ENCODE results near the gene REST. TPM values are rescaled to one million over a fixed set of nuclear protein-coding genes. Genes with fewer than 3 reads are reported as not detected.

The REST gene
- total and polyA plus RNA-seq, 2 of the 8 experiments (the other 6 are each of a cell fraction or from before 2014, with no cell fraction given): 10.2 to 66.3 TPM

GRCh38 chr4:56978750-56979303 lies 71.1 kb downstream of the REST start, which contains the start of gene POLR2B:
TSS of gene POLR2B (plus strand) at chr4:56978896. CDS start at chr4:56978986, 90 bp downstream.
- peak within 1 kb of the TSS; percentile 51 for H3K56ac ChIP-seq (replicated peaks; ENCODE audit: insufficient read length, low read depth, low read length)
- H2BK5ac ChIP-seq (ENCODE audit: low read depth, low read length): peak within 1 kb of the TSS; percentile 96
- peak within 1 kb of the TSS; percentile 80 for H4K5ac ChIP-seq (ENCODE audit: insufficient read length, low read depth, low read length)
- H3K79me1 ChIP-seq (ENCODE audit: low read depth, low read length): peaks cover 7% of the 10 kb centered on the region
- H3K27me3 ChIP-seq (replicated peaks in 1 of 4; ENCODE audit: control insufficient read depth in 3 of 4, extremely low read depth in 1 of 4, insufficient read depth in 3 of 4, low read length in 3 of 4): no peaks in the 10 kb centered on the region; a peak in 1 of 7 replicates
- peak within 1 kb of the TSS; percentile 79 for H4K91ac ChIP-seq (replicated peaks; ENCODE audit: insufficient read length, low read length)
- peaks cover 0 to 2% (median 0%) of the 10 kb centered on the region in 4 experiments; a peak in 3 of 8 replicates for H3K36me3 ChIP-seq (ENCODE audit: control insufficient read depth in 2 of 4, insufficient read depth in 4 of 4, low read length in 3 of 4)
- H3K4me3 ChIP-seq (ENCODE audit: extremely low read depth in 1 of 4, insufficient read depth in 2 of 4, low read depth in 3 of 4, low read length in 4 of 4): peak within 1 kb of the TSS; percentile 85 to 92 (median 90)
- peak within 1 kb of the TSS; percentile 38; the same call in 1 of the 2 replicates for H2AFZ ChIP-seq (ENCODE audit: low read length)
- peaks cover 0 to 4% (median 0%) of the 10 kb centered on the region in 4 experiments; a peak in 3 of 7 replicates for H3K4me1 ChIP-seq (replicated peaks in 1 of 4; ENCODE audit: control insufficient read depth in 3 of 4, insufficient read depth in 4 of 4, low read length in 3 of 4)
- H3K14ac ChIP-seq (ENCODE audit: insufficient read length): peak within 1 kb of the TSS; percentile 92
- H4K20me1 ChIP-seq (replicated peaks in 1 of 2; ENCODE audit: control insufficient read depth in 1 of 2, insufficient read depth in 2 of 2, low read length in 2 of 2): peaks cover 7 to 14% of the 10 kb centered on the region in 2 experiments
- H2BK120ac ChIP-seq (replicated peaks; ENCODE audit: low read depth, low read length): no peak within 1 kb of the TSS
- peak within 1 kb of the TSS; percentile 94; the same call in 1 of the 2 replicates for H4K8ac ChIP-seq (ENCODE audit: extremely low read depth, insufficient read depth, low read length)
- peaks cover 18% of the 10 kb centered on the region for H3K23me2 ChIP-seq (ENCODE audit: low read depth, low read length)
- FAIRE-seq (peak; percentile 13), DNase-seq (ENCODE audit: low read depth in 1 of 2, low spot score in 2 of 2) (peak; percentile 89 to 93)
- no peak within 1 kb of the TSS for H2BK20ac ChIP-seq (ENCODE audit: low read length)
- H3K4ac ChIP-seq (replicated peaks; ENCODE audit: insufficient read length, low read depth, low read length): no peak within 1 kb of the TSS
- H3K79me2 ChIP-seq (ENCODE audit: control insufficient read depth in 1 of 2, insufficient read depth in 2 of 2, low read length in 2 of 2): peaks cover 47 to 78% of the 10 kb centered on the region in 2 experiments
- H3K18ac ChIP-seq (ENCODE audit: extremely low read depth, low read length): peak within 1 kb of the TSS; percentile 87
- peak within 1 kb of the TSS; percentile 42 for H3K27ac ChIP-seq (ENCODE audit: low read depth, low read length)
- no peak within 1 kb of the TSS for H3K23ac ChIP-seq (ENCODE audit: insufficient read length)
- peak within 1 kb of the TSS; percentile 94 to 96 for H3K4me2 ChIP-seq (ENCODE audit: insufficient read depth in 1 of 2, low read depth in 2 of 2, low read length in 2 of 2)
- H2BK15ac ChIP-seq (ENCODE audit: low read length): no peak within 1 kb of the TSS
- peak within 1 kb of the TSS; percentile 91 for H2BK12ac ChIP-seq (ENCODE audit: low read depth, low read length)
- 3% methylated on average over 37 of the region's 37 CpGs; no CpG with 5 or more reads in 1 of the 2 experiments for WGBS, 2 experiments (ENCODE audit: extremely low coverage in 1 of 2, insufficient coverage in 1 of 2, insufficient read length in 1 of 2, insufficient replicate concordance in 2 of 2, low coverage in 1 of 2, low lambda C conversion rate in 2 of 2, missing lambda C conversion rate in 1 of 2)
- H3K9me3 ChIP-seq (ENCODE audit: insufficient read depth in 2 of 2, low read depth in 1 of 2, low read length in 1 of 2): no peaks in the 10 kb centered on the region
- peak within 1 kb of the TSS; percentile 85 to 100 (median 88) for H3K9ac ChIP-seq (replicated peaks in 1 of 4; ENCODE audit: extremely low read depth in 1 of 4, low read depth in 3 of 4, low read length in 3 of 4)
- CTCF ChIA-PET (ENCODE audit: partially characterized antibody): interaction anchor here (0.5 to 3.3 kb wide), 2 partner anchors 18 to 315 kb away, joined by 6 to 12 read pairs; no protein-coding TSS in a partner anchor
- POLR2A ChIA-PET (ENCODE audit: partially characterized antibody): interaction anchor here (0.7 to 4.6 kb wide), 22 partner anchors 8 to 1013 kb away, joined by 3 to 55 read pairs (median 6); partner anchors contain the start of genes PAICS, PPAT, REST and SPINK2
- peak within 1 kb of the TSS; percentile 98; the same call in 1 of the 2 replicates for H2AK5ac ChIP-seq (ENCODE audit: low read depth, low read length)
- TF ChIP-seq JUN (IDR thresholded peaks at IDR 0.05; ENCODE audit: low read depth, low read length) (no peak), CHD2 (IDR thresholded peaks at IDR 0.05; ENCODE audit: low read length) (no peak), TAF1 (IDR thresholded peaks at IDR 0.05; ENCODE audit: low read depth, low read length) (peak; percentile 89), BRCA1 (IDR thresholded peaks at IDR 0.05; ENCODE audit: low read depth, low read length) (0 out of 2 replicates have a peak, but pooled peaks have one; percentile 7), BCL11A (IDR thresholded peaks at IDR 0.05; ENCODE audit: low read depth in 2 of 2, low read length in 2 of 2) (no peak), CREB1 (IDR thresholded peaks at IDR 0.05) (peak; percentile 89), ZNF274 (IDR thresholded peaks at IDR 0.05; ENCODE audit: borderline replicate concordance, extremely low read depth, low read length) (no peak), TAF7 (optimal IDR thresholded peaks at IDR 0.05; ENCODE audit: borderline replicate concordance, low read depth, low read length) (peak; percentile 75), POLR2A (IDR thresholded peaks at IDR 0.05; ENCODE audit: control extremely low read depth in 1 of 2, low read depth in 2 of 2, low read length in 2 of 2) (peak in 1 of 2 experiments; percentile 94; a peak in 2 of 3 replicates), CEBPB (IDR thresholded peaks at IDR 0.05; ENCODE audit: low read depth, low read length) (no peak), NRF1 (IDR thresholded peaks at IDR 0.05; ENCODE audit: low read depth, low read length) (peak; percentile 28; the same call in 1 of the 2 replicates), SIRT6 (IDR thresholded peaks at IDR 0.05; ENCODE audit: low read length) (no peak), CTBP2 (IDR thresholded peaks at IDR 0.05; ENCODE audit: borderline replicate concordance, insufficient read depth, insufficient read length, low read length) (no peak)

Data from H1 (cell line).